GM10266 (cell line): ENCODE results near the gene SMARCA2.

Experiments used
- DNase-seq: peaks from one replicate; pipeline ENCODE4 v3.0.0; 2012; ENCODE audit errors: extremely low spot score
- TF ChIP-seq, protein P1 (sequence below): IDR thresholded peaks from 2 replicates; pipeline ENCODE4 v1.5.1; 2012; ENCODE audit warnings: mild to moderate bottlenecking, low read depth; ENCODE audit not compliant: control insufficient read depth, insufficient read depth; ENCODE audit errors: missing control alignments

The SMARCA2 gene

DNA sequence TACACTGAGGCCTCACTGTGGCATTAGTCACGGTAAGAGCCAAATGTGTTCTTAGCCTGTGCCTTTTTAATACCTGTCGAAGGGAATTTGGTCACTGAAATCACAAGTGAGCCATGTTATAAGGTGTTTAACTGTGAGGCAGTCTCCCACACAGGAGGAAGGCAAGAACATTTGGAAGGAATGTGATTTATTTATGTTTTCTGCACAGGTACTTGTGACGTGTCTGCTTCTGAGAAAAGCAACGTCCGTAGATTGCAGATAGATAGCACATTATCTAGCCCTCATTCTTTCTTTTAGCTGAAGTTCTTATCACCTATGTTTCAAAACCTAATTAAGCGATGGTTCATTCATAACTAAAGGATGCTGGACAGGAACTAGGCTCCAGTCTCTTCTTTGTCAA lies 19.0 kb upstream of the SMARCA2 start:
- TF ChIP-seq, protein P1, sequence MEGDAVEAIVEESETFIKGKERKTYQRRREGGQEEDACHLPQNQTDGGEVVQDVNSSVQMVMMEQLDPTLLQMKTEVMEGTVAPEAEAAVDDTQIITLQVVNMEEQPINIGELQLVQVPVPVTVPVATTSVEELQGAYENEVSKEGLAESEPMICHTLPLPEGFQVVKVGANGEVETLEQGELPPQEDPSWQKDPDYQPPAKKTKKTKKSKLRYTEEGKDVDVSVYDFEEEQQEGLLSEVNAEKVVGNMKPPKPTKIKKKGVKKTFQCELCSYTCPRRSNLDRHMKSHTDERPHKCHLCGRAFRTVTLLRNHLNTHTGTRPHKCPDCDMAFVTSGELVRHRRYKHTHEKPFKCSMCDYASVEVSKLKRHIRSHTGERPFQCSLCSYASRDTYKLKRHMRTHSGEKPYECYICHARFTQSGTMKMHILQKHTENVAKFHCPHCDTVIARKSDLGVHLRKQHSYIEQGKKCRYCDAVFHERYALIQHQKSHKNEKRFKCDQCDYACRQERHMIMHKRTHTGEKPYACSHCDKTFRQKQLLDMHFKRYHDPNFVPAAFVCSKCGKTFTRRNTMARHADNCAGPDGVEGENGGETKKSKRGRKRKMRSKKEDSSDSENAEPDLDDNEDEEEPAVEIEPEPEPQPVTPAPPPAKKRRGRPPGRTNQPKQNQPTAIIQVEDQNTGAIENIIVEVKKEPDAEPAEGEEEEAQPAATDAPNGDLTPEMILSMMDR = no peak
- no peak for DNase-seq

DNA sequence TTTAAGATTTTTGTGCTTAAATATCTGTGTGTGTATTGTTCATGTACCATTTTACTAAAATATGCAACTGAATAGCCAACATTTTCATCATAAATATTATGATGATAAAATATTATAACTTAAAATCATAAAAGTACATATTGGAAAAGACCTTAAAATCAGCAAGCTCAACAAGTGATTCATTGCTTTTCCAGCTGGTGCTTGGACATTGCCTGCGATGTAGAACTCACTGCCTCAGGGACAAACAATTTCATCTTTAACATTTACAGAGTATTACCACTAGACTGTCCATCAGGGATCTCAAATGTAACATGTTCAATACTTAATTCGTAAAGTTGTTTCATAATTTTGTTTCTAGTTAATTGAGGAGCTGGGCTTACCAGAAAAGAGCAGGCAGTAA lies 17.5 kb upstream of the SMARCA2 start:
- TF ChIP-seq, protein P1 = no peak
- no peak for DNase-seq

DNA sequence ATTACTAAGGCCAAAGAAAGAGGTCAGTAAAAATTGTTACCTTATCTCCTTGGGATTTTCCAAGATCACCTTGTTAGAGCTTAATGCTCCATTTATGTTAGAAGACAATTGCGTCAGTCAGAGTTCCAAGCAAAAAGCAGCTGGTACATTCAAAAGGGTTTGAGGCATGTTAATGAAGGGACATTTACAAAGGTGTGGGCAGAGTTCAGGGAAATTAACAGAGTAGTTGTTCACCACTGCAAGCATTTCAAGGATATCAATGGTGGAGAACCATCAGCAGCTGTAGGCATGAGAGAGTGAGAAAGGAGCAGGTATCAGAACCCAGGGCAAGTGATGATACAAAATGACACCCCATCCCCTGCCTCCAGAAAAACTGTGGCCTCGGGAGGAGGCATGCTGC lies 17.0 kb upstream of the SMARCA2 start:
- no peak for DNase-seq
- TF ChIP-seq, protein P1 = no peak

DNA sequence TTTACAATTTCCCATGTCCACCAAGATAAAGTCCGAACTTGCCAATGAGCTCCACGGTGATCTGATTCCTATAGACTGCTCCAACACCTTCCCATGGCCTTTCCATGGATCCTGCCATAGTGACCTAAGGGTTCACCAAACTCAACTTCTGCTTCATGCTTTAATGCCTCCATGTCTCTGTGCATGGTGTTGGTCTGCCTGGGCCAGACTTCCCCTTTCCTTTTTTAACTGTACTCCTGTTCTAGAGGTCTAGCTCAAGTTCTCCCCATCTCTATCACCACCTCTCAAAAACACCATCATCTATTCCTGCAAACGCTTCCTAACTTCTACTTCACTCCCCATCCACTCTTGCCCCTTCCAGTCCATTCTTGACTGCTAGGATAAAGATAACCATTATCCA lies 14.8 kb upstream of the SMARCA2 start:
- no peak for DNase-seq
- TF ChIP-seq, protein P1 = no peak

DNA sequence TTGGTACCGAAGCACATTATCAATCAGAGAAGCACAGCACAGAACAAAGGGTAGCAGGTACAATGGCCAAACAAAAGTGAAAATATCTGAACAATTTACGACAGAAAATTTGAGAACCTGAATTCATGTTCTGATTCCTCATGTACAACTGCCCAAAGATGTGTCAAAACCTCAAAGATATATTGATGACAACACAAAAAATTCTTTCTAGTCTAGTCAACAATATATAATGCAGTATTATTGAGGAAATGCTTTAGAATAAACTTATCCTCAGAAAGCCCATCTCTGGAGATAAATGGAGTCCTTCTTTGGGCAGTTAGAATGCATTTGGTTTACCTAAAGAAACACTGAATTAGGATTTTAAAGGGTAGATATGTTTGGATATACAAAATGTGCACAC lies 6.8 kb upstream of the SMARCA2 start:
- DNase-seq = no peak
- TF ChIP-seq, protein P1 = no peak

DNA sequence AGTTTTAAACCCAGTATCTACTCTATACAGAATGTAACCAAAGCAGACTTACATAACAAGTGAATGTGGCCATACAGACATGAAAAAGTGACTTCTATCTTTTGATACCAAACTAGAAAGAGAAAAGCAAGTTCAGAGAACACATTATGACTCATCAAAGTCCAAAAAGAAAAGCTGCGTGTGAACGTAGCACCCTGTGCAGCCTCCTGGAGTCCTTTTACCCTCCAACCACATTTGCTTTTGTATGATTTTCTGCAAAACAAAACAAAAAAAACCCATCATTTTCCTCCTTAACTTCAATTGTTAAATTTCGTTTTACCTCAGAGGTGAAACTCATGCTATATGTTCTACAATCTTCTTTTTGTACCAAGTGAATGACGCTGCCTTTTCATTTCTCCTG lies 2.8 kb upstream of the SMARCA2 start:
- peak; percentile 66 for DNase-seq
- TF ChIP-seq, protein P1 = no peak

DNA sequence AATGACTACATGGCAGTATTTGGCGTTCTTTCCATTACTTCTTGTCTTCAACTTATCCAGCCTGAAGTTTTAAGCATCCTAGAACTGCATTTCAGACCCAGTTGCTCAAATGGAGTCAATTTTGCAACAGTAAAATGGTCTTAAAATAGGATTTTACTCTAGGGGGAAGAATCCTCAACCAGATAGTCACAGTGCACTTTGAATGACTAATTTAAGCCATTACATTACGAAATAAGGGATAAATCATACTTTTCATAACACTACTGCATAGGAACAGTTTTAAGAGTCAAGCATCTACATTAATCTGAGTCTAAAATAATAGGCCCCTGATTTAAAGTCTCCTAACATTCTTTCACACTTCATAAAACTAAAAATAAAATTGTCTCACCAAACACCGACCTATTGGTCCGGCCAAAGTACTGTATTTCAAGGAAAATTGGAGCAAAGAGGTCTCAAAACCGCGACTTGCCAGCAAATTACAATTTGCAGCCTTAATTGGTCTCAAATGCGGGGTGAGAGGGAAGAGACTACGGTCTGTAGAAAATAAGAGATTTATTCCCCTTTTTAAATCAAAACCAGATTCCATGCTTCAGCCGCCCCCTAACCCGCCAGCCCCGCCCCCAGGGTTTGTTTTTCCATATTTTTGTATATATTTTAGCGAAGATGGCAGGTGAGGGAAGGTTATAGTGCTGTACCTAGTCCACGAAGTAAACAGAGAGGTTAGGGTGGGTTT lies 1.2 kb upstream of the SMARCA2 start:
- DNase-seq = no peak
- TF ChIP-seq, protein P1 = no peak
